GM21526 (cell line): ENCODE measurements around the gene PYROXD2.
"Not testable (repeated sequence)": the region's sequence is repeated elsewhere in the genome, so short reads cannot be mapped to it uniquely, and the experiment has no call there.

Experiments used
- ATAC-seq: cut with Tn5 transposase; IDR thresholded peaks from one replicate; pipeline ENCODE4 v1.9.1; 2021; ENCODE audit warnings: moderate library complexity; ENCODE audit not compliant: unreplicated experiment, low FRiP score

PYROXD2 gene

GRCh38 chr10:98396096-98397063, 18.6 kb downstream of the PYROXD2 start:
- ATAC-seq = no peak

- no peak for ATAC-seq
Observed at GRCh38 chr10:98394851-98395440, 20.0 kb downstream of the PYROXD2 start.

- no peak for ATAC-seq
Observed at GRCh38 chr10:98391578-98391991, 23.4 kb downstream of the PYROXD2 start.

DNA sequence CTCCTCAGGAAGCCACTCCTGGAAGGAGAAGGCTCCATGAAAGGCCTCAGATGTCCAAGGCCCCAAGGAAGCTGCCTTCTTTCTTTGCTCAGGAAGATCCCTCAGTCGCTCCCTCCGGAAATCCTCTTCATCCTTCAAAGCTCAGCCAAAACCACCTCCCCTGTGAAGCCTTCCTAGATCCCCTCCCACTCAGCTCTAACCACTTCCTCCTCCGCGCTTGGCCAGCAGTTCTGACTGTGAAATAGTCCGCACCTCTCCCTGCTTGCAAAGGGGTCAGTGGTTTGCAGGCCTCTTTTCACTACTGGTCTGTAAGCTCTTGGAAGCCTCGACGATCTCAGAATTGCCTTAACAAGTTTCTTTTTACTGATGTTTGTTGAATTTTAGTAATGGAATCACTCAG, 23.9 kb downstream of the PYROXD2 start:
- ATAC-seq = no peak

- no peak for ATAC-seq
Observed at GRCh38 chr10:98390406-98390805, 24.6 kb downstream of the PYROXD2 start.

GRCh38 chr10:98389398-98389797, 25.6 kb downstream of the PYROXD2 start:
- no peak for ATAC-seq

DNA sequence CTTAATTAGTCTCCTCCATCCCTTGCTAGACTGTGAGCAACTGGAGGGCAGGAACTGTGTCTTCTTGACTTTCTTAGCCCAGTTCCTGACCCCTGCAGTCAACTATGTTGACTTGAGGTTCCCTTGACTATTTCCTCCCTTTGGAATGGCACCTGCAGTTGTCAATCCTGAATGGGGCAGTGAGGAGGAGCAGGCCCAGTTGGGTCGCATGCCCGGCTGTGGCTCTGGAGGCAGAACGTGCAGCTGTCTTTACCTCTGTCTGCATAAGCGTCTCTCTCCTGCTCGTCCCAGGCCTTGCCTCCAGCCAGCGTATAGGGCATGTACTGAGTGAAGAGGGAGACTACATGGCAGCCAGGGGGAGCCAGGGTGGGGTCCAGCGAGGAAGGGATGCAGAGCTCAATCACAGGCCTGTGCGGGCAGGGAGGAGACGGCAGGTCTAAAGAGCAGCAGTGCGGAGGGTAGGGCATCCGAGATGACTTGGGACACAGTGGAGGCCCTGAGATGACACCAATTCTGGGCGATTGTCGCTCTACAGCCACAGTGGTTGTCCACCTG, 26.8 kb downstream of the PYROXD2 start:
- no peak for ATAC-seq

DNA sequence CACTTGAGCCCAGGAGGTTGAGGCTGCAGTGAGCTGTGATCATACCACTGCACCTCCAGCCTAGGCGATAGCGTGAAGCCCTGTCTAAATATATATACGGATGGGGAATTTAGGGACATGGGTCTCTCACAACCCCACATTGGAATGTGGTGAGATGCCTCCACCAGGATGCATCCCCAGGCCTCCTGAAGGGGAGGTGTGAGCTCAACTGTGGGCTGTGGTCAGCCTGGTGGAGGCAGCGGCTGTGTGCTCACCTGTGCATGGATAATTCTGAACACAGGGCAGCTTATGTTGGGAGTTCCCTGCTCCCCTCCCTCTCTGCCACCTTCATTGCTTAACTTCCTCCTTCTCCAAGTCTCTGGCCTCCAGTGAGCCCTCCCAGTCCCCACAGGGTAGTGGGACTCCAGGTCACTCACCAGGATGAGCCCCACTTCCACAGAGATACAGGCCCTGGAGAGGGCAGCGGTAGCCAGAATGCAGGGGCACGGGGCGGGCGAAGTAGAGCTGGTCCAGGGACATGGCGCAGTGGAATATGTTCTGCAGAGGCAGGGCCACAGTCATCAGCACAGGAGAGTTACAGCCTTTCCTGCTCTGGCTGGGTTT, 30.4 kb downstream of the PYROXD2 start:
- ATAC-seq = no peak

DNA sequence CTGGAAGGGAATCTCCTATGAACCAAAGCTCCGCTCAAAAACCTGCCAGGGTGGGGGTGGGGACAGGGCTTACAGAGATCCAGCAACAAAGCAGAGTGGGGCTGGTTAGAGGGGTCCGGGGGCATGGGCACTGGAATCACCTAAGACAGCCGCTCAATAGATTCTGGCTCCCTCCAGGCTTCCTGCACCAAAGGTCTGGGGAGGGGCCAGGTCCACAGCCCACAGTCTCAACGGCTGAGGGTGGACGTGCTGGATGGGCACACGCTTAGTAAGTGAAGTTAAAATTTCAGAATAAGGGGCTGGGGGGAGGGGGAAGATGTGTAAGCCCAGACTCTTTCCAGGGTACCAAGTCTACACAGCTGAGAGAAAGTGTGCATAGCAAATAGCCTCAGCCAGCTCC, 31.1 kb downstream of the PYROXD2 start:
- no peak for ATAC-seq

DNA sequence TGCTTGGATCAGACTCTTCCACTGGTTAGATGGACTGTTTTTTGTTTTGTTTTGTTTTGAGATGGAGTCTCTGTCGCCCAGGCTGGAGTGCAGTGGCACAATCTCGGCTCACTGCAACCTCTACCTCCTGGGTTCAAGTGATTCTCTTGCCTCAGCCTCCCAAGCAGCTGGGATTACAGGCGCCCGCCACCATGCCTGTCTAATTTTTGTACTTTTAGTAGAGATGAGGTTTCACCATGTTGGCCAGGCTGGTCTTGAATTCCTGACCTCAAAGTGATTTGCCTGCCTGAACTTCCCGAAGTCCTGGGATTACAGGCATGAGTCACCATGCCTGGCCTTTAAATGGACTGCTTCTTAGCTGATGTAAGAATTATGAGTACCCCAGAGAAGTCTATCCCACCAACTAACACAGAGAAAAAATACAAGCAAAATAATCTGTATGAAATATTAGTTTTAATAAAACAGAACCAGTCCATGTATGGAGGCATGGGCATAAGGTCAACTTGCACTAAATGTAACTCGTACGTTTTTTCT, 31.8 kb downstream of the PYROXD2 start:
- ATAC-seq = not testable (repeated sequence)

DNA sequence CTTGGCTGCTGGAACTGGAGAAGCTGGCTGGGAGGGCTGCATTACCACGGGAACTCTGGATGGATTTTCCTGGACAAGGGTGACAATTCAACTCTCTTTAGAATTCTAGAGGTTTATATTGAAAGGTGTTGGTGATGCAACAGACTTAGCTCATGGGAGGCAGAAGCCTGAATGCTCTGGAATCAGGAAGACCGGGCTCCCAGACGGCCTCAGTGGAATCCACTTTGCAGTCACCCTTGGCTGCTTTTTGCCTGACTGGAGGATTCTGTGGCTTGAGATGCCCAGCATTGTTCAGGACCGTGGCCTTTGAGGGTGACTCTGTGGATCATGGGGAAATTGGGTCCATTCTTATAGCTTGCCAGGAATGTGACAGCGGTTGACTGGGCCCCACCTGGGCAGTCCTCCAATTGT, 32.3 kb downstream of the PYROXD2 start:
- no peak for ATAC-seq

GRCh38 chr10:98380493-98381339, 34.3 kb downstream of the PYROXD2 start:
- ATAC-seq = no peak

DNA sequence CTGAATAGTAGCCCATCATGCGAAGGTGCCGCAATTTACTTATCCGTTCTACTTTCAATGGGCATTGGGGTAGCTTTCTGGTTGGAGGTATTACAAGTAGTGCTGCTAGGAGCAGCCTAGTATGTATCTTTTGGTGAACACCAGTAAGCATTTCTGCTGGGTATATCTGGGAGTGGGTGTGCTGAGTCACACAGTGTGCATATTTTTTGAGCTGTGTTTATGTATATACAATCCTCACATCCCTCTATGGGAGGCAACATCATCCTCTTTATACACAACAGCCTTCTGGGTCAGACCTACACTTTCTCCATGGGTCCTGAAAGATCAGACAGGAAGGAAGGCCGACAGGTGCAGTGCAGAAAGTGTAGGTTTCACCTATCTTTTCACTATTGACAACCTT, 36.3 kb downstream of the PYROXD2 start:
- ATAC-seq = no peak

DNA sequence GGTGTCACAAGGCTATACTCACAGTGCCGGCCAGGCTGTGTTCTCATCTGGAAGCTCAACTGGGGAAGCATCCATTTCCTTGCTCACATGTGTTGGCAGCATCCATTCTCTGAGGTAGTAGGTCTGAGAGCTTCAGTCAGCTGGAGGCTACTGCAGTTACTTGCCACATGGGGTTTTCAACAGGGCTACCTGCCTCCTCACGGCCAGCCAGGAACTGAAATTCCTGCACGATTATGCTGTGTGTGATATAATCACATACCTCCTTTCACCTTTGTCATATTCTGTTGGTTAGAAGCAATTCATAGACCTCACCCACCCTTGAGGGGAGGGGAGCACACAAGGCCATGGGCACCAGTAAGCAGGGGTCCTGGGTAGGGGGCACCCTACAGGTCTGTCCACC, 37.4 kb downstream of the PYROXD2 start:
- no peak for ATAC-seq

DNA sequence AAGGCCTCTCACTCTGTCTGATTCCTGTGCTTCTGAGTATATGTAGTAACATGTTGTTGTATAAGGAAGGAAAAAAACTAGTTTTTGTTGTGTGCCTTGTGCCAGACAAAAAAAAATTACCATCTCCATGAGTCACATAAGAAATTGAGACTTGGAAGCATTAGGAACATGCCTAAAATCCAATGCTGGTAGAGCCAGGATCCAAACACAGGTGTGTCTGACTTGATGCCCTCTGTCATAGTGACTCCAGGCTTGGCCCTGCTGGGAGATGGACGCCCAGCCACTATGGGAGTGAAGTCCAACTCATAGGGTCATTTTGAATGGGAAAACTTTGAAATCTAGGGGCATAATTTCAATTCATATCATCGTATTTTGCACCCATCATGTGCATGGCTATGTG, 38.0 kb downstream of the PYROXD2 start:
- no peak for ATAC-seq

GRCh38 chr10:98376485-98376884, 38.5 kb downstream of the PYROXD2 start:
- no peak for ATAC-seq

GRCh38 chr10:98374217-98374985, 40.6 kb downstream of the PYROXD2 start:
- no peak for ATAC-seq

DNA sequence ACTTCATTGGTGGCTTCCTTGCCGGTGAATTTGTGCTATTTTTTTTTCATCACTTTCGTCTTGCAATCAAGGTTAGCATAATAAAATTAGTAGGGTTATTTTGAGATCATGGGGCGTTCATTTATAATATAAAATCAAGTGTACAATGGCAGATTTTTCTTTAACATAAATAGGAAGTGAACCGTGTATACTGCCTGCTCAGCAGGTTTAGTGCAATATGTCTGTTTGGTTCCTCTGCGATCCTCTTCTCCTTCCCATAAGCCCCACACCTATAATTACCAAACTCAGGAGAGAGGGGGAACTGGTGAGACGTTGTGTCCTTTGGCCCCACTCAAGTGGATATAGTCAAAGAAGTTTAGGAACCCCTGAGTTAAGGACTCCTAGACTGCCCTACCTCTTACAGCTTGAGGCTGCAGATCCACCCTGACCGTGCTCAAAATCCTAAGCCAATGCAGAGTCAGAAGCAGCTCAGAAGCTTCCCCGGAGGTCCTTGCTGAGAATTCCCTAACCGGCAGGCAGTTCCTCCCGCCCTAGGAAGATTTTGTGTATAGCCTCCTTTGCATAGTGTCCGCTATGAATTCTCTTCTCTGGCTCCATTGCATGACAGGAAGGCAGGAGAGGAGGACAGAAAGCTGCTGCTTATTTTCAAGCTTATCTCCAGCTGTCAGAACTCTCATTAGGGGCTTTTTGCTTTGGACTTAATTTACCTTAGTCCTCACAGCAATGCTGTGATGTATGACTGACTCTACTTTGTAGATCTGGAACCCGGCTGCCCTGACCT, 41.5 kb downstream of the PYROXD2 start:
- no peak for ATAC-seq
